ENCODE results near the gene OST4.
"Not testable (repeated sequence)": the region's sequence is repeated elsewhere in the genome, so short reads cannot be mapped to it uniquely, and the experiment has no call there.

OST4 gene

DNA sequence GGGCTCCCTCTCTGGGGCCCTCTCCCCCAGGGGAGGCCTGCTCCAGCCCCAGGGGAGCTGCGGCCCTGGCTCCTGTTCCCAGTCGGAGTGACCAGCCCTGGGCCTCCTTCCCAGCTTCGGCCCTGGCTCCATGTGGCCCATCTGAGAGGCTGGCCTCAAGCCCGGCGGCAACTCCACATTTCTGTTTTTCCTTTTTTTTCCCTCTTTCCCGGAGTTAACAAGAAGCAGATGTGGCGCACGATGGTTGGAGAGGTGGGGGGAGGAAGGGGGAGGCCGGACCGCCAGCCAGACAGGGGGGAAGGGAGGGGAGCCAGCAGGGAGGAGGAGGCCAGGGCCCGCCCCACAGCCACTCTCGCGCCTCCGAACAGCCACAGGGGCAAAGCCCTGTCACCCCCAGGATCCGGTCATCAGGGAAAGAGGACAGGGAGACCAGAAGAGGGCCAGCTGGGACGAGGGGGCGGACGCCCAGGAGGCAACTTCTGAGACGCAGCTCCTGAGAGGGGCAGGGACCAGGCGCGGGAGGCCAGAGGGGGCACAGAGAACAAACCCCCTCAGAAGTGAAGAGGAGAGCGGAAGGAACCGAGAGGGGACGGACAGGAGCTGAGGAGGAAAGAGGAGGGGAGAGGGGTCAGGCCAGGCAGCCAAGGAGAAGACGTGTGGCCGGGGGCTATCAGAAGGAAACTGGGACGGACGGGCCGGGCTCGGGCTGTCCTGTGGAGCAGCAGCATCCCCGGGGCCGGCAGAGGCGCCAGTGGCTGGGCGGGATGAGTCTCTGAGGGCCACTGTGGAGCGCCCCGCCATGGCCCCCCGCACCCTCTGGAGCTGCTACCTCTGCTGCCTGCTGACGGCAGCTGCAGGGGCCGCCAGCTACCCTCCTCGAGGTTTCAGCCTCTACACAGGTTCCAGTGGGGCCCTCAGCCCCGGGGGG, 7.1 kb upstream of the OST4 start, which contains the start of gene EMILIN1:
Gene EMILIN1 (plus strand): TSS at position 349 of the 928 bp plus-strand sequence. CDS start 451 bp downstream, at position 800.
- DNase-seq: no peak

DNA sequence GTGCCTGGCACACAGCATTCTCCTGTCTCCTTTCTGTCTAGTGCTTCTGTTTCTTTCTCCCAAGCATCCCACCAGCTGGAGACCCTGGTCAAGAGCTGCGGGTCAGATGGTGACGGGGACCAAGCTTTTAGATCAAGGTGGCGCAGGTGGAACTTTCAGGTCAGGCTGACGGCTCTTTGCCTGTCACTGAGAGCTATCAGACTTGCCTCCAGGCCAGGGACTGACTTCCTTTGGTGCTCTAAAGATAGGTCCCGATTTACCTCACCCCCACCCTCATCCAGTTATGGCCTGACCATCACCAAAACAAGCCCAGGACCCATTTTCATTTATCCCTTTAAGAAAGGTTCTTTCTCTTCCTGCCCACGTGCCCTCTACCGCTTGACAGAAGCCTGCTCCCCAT, 5.8 kb upstream of the OST4 start:
- DNase-seq: no peak

DNA sequence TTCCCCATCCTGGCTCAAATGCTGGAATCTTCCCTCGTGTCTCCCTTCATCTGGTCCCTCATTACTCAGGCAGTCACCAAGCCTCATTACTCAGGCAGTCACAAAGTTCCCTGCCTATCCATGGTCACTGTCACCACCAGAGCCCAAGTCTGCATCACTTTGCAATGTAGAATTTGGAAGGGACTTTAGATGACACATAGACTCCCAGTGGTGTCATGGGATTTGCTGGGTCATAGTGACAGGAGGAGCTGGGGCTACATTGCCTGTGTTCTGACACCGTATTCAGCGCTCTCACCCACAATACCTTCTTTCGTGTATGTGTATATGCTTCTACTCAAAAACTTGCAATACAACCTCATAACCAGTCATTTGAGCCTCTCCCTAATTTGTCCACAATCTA, 4.9 kb upstream of the OST4 start:
- no peak for DNase-seq

DNA sequence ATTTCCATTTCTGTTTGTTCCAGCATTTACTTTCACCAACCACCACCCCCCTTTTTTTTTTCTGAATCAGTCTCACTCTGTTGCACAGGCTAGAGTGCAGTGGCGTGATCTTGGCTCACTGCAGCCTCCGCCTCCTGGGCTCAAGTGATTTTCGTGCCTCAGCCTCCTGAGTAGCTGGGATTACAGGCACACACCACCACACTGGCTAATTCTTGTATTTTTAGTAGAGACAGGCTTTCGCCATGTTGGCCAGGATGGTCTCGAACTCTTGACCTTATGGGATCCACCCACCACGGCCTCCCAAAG, 4.1 kb upstream of the OST4 start:
- DNase-seq: not testable (repeated sequence)

DNA sequence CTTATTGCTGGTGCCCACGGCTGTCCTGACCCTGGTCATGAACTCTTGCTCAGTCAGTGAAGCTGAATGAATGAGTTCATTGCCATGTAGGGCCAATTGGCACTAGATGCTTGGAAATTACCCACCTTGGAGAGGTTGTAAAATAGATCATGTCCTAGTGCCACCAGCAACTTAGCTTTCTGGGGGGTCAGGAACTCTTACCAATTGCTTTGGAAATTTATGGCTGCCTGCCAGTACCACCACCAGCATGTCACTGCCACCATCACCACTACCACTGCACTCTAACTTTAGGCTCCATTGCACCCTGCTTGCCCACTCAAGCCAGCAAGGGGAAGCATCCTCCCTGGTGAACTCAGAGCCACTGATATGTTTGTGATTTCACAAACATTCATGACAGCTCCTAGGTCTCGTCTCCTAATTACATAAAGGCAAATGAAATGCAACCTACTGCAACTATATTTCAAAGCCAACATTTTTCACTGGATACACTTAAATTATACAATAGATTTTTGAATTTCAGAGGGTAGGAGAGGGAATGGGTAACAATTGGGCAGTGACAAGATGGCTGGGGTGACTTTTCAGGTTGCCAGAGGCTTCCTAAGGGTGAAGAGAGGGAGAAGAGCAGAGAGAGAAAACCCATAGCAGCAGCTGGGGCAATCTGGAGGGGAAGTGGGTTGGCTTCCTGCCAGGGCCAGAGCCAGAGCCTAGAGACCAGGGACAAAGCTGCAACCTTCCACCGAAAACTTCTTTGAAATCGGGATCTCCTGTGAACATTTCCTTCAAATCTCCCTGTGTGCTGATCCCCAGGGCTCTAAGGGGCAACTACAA, 3.5 kb upstream of the OST4 start:
- DNase-seq: no peak

DNA sequence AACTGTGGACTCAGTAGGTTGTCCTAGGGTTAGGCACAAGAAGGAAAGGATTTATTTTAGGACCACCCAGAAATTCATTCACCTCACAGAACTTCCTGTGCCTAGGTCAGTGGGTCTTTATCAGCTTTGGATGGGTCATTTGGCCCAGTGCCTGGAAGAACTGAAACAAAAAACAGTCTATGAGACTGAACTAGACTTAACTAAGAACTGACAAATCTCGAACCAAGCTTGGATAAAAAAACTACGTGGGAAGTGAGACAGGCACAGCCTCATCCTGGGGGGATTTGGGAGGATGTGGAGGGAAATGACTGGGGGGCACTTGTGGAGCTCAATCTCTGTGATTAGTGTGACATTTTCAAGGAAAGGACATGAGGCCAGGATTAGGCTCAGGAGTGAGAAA, 2.3 kb upstream of the OST4 start:
- DNase-seq: no peak

DNA sequence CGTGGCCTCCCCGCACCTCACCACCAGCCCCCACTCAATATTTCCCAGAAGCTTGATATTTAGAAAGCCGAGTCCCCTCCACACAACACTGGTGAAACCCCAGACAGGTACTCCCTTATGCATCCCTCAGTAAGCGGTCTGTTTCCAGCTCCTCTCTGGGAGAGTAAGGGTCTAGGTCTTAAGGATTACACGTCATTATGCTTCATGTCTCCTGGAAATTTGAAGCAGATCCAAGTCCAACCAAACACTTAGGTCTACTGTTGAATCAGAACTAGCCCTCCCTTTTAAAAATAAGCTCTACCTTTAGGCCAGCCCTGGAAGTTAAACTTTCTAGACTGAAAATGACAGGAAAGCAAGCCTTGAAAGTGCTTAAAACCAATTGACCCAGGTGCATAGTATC, 1.5 kb upstream of the OST4 start:
- no peak for DNase-seq

DNA sequence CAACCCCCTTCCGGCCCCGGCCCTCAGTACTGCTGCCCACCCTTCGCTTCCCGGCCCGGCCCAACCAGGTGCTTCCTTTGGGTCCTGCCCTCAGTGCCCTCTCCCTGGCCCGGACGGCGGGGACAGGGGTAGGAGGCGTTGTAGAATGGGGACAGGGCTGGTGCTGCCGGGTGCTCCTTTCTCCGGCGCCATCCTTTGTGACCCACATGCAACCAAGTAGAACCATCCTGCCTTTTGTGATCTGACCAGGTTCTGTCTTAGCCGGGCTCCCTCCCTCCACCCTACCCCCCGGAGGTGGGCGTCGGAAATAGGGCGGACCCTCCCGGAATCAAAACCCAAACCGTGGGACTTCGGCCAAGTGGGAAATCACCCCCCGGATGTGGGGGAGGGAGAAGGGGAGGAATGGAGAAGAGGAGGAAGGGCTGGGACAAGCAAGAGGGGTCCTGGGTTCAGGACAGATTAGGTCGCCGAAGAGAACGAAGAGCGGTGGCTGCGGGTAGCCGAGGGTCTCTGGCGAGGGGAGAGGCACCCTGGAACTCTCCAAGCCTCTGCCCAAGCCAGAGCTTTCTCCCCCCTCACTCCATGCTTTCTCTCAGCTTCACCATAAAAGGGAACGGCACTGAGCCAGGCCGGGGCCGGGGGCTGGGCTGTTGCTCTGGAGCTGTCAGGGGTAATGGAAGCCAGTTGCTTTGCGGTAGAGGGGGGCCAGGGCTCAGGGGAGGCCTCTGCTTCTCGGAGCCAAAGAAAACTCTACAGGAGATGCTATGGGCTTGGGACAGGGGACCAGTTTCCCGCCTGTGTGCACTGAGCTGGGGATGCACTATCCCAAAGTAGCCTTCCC, 756 bp upstream of the OST4 start:
- no peak for DNase-seq

DNA sequence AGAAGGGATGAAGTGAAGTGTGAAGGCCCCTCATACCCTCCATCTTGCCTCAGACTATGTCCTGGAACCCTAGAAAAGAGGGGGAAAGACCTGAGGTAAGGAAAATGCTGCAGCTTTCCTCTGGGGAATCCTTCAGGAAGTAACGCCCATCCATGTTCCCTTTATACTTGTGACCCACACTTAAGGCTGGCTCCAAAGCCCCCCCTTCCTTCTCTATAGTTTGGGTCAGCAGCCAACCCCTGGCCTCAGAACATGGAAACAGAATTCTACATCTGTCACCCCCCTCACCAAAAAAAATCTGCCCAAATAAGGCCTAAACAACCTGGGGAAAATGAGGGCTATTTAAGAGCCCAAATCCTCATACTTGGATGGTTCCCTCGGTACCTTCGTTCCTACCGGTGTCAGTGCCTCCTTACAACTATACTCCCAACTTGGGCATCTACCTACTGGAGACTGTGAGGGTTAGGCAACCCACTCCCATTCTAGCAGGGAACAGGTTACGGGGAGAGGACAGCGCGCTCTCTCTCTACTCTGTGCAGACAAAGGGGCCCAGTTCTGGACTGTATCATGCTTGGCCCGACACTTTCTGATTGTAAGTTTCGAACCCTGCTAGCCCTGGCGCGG, 689 bp downstream of the OST4 start:
- DNase-seq: no peak

DNA sequence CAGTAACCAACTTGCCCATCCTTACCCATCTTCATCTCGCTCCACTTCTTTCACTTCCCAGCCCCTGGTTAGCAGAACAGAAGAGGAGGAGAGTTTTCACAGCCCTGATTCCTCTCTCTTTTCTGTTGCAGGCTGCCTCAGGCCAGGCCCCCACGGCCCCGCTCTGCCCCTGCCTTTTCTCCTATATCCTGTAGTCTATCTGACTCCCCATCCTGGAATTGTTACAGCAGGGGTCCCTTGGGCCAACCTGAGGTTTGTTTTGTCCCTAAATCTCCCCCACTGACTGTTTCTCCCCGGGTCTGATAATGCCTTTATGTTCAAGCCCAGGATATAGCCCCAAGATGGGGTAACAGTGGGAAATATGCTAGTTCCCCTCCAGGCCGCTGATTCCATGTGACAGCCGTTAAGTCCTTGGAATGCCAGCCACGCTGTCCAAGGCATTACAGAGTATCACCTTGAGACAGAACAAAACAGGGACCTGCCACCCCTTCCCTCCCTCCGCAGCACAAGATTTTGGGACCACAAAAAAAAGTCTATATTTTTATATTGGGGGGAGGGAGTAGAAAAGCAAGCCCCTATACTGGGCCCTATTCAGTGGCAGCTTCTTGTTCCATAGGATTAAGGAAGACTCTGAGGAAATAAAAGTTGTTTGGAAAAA, 1.4 kb downstream of the OST4 start:
- DNase-seq: no peak

DNA sequence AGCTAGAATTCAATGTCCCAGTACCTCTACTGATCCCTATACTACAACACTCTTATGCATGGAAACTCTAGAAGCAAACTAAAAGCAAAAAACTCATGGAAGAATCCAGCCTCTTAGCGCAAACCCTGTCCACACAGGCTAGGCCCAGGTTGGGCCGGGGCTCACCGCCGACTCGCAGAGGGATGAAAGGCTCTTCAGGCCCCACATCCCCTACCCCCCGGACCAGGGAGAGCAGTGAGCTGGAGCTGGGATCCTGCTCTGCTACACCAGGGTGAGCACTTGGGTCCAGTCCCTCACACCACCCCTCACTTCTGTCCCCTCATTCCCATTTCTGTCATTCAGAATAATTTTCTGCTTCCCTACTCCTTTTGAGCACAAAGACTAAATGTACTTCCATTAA, 2.0 kb downstream of the OST4 start:
- DNase-seq: no peak

DNA sequence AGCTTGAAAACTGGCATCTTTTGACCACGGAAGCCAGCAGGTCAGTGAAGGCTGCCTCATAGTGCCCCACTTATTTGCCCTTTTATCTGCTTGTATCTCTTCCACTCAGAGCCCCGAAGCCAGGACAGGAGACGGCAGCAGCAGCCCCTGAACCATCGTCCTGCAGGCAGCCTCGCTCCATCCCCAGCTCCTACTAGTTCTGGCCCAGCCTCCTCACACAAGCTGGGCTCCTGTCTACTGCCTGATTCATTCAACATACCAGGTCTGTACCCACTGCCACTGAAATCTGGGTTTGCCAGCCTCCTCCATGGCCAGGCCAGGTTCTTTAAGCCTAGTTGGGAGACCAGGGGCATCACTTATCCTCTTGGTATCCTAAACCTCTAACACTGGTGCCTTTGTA, 4.1 kb downstream of the OST4 start:
- DNase-seq: no peak

DNA sequence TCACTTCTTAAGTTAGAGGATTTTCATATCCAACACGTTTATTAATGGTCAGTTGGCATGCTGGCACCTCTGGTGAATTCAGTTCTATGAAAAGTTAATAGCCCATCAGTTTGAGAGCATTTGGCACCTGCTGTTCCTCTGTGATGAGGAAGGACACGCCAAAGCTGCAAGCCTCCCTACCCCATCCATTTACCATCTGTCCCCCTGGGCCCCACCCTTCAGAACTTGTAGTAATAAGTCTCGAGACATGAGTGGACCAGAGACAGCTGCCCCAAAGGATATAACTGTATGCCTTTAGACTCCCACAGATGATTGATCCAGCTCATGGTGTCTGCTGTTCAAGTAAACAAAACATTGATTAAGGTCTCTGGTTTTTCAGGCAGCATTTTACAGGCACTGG, 6.3 kb downstream of the OST4 start:
- DNase-seq: no peak

DNA sequence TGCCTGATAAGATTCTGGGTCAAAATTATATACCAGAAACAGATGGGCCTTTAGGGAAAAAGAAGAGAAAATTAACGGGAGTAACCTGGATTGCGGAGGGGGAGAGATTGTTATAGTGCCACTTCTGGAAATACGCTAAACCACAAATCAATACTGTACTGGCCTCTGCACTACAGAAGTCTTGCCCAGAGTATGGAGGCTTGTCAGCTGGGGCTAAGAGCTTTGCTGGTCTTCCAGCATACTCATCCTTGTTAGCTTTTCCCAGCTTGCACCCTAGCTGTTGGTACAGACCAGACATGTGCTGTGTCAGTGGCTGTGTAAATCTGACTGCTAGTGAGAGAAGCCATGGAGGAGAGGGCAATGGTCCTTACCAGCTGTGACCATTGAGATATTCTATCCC, 11.1 kb downstream of the OST4 start:
- no peak for DNase-seq

DNA sequence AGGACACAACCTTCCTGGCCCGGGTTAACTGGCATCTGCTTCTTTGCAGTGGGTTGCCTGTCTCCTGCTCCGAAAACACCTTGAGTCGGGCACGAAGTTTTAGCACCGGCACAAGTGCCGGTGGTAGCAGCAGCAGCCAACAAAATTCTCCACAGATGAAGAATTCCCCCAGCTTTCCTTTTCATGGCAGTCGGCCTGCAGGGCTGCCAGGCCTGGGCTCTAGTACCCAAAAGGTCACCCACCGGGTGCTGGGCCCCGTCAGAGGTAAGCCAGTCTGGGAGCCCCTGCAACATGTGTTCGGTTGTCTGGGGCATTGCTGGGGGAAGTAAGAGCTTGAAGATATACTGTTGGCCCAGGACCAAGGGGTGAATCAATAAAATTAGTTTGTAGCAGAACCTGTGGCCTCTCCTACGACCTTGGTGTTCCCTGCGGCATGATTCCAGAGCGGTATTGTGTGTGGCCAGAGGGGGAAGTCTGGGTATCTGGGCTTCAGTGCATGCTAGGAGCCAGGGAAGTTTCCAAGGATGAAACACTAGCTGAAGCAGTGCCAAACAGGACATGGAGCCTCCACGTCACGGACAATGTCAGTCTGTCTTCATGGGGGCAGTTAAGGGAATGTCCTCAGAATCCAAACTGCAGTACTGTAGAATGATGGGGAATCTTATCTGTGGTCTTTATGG, 12.2 kb downstream of the OST4 start:
- no peak for DNase-seq

DNA sequence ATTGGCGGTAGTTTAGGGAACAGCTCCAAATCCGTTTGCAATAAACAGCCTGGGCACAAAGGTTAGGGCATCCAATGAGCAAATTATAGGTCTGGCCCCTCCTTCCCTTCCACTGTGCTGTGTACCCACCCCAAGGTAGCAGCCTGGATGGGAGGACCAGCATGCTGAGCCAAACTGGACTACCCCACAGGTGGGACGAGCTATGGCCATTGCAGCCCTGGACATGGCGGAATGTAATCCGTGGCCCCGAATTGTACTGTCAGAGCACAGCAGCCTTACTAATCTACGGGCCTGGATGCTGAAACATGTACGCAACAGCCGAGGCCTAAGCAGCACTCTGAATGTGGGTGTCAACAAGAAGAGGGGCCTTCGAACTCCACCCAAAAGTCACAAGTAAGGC, 13.2 kb downstream of the OST4 start:
- DNase-seq: no peak

DNA sequence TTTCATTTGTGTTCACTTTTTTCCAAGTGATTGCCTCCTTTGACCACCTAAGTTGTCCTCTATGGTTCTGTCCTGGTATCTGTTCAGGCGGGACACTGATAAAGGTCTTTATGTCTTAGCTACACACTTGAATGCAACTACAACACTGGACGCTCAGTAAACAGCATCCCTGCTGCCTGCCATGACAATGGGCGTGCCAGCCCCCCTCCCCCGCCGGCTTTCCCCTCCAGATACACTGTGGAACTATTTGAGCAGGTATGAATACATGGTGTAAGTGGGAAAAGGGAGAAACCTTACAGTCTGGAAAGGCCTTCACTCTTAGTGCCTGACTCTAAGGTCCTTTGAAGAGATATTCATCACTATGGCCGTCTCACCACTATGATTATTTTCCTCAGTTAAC, 14.3 kb downstream of the OST4 start:
- DNase-seq: no peak

DNA sequence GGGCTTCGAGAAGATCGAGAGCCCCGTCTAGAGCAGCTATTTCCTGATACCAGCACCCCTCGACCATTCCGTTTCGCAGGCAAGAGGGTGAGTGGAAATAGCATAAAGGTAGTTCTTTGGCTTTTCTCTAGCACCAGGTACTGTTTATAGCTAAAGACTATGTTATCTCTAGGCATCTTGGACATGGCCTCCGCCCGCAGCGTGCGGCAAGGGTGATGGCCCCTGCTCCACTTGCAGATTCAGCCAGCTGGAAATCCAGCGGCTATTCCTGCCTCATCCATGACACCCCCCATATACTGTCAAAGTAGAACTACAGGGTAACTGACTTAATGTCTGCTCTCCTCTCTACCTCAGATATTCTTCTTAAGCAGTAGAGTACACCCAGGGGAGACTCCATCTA, 16.7 kb downstream of the OST4 start:
- no peak for DNase-seq

DNA sequence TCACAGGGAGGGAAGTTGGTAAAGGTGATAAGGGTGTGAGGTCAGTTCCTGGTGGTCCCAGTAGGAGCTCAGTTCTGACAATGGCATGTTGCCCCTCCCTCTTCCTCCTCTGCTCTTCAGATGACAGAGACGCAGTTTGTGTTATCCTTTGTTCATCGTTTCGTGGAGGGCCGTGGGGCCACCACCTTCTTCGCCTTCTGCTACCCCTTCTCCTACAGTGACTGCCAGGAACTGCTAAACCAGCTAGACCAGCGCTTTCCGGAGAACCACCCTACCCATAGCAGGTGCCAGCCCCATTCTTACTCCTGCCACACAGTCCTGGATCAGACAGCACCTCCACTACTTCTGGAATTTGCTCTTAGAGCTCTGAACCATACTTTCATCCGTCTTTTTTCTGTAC, 17.7 kb downstream of the OST4 start:
- no peak for DNase-seq

DNA sequence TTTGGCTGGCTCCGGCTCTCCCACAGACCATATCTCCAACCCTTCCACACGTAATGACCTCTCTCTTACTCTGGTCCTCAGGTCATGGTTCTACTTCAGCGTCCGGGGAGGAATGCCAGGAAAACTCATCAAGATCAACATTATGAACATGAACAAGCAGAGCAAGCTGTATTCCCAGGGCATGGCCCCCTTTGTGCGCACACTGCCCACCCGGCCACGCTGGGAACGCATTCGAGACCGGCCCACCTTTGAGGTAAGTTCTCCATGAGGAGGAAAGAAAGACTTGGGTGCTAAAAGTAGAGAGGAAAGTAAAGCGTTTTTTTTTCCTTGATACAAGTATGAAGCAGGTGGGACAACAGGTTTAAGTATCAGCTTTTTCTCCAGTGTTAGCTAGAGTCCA, 18.1 kb downstream of the OST4 start:
- DNase-seq: no peak

DNA sequence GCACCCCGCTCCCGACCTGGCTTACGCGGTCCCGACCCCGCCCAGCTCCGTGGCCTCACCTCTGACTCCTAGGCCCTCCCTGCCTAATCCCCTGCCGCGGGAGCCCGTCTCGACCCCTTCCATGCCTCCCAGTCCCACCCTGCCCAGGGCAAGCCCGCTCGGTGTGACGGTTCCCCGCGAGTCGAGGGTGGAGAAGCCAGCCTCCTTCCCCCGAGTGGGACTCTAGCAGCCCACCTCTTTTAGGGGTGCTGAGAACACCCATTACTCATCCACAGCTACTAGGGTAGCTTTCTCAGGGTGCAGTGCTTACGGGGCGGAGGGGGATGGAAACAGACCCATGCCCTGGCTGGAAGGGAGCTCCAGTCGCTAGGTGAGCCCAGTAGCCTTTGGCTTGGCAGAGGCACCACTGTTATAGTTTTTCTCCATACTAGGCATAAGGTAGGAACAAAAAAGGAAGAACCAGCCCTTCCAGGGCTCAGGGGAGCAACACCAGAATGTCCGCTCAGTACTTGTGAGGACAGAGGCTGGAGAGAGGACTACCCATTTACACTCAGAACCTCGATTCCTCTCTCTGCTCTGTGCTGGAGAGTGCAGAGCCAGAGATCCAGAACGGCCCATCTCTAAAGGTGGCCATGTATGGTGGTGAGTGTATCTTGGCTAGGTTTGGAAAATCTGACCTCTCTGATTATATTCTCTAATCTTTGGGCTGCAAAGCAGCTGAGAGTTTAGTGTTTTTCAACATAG, 19.4 kb downstream of the OST4 start:
- peak; percentile 73 for DNase-seq
